Measurements from ENCODE around the gene ANKRD65.
"Not testable (repeated sequence)": the region's sequence is repeated elsewhere in the genome, so short reads cannot be mapped to it uniquely, and the experiment has no call there.

Gene ANKRD65

GRCh38 chr1:1434131-1434823 is 13.2 kb upstream of the ANKRD65 start:
- H3K27me3 ChIP-seq (replicated peaks; ENCODE audit: control insufficient read depth, insufficient read depth, low read length) = no peaks in the 10 kb centered on the region
- DNase-seq (ENCODE audit: low read depth) = no peak
- no peaks in the 10 kb centered on the region for H3K36me3 ChIP-seq (ENCODE audit: control insufficient read depth, insufficient read depth, low read length, severe bottlenecking)
- H3K4me3 ChIP-seq (ENCODE audit: low read length) = no peak overlapping the region
- H3K9ac ChIP-seq (ENCODE audit: low read length) = no peak overlapping the region
- H3K9me3 ChIP-seq (ENCODE audit: control insufficient read depth, low read length) = no peaks in the 10 kb centered on the region
- peaks cover 33% of the 10 kb centered on the region for H3K4me1 ChIP-seq (ENCODE audit: control insufficient read depth, insufficient read depth, low read length)

GRCh38 chr1:1433804-1434130 is 12.7 kb upstream of the ANKRD65 start:
- no peak for DNase-seq (ENCODE audit: low read depth)
- Histone ChIP-seq H3K9me3 (ENCODE audit: control insufficient read depth, low read length) (no peaks in the 10 kb centered on the region), H3K9ac (ENCODE audit: low read length) (no peak overlapping the region), H3K4me1 (ENCODE audit: control insufficient read depth, insufficient read depth, low read length) (peaks cover 33% of the 10 kb centered on the region), H3K36me3 (ENCODE audit: control insufficient read depth, insufficient read depth, low read length, severe bottlenecking) (no peaks in the 10 kb centered on the region), H3K27me3 (replicated peaks; ENCODE audit: control insufficient read depth, insufficient read depth, low read length) (no peaks in the 10 kb centered on the region), H3K4me3 (ENCODE audit: low read length) (no peak overlapping the region)

- H3K9me3 ChIP-seq (ENCODE audit: control insufficient read depth, low read length) = no peaks in the 10 kb centered on the region
- H3K4me3 ChIP-seq (ENCODE audit: low read length) = no peak overlapping the region
- DNase-seq (ENCODE audit: low read depth) = no peak
- no peaks in the 10 kb centered on the region for H3K27me3 ChIP-seq (replicated peaks; ENCODE audit: control insufficient read depth, insufficient read depth, low read length)
- no peaks in the 10 kb centered on the region for H3K36me3 ChIP-seq (ENCODE audit: control insufficient read depth, insufficient read depth, low read length, severe bottlenecking)
- H3K9ac ChIP-seq (ENCODE audit: low read length) = no peak overlapping the region
- peaks cover 33% of the 10 kb centered on the region for H3K4me1 ChIP-seq (ENCODE audit: control insufficient read depth, insufficient read depth, low read length)
These were observed 12.1 kb upstream of the ANKRD65 start for GRCh38 chr1:1432951-1433803.

- H3K4me1 ChIP-seq (ENCODE audit: control insufficient read depth, insufficient read depth, low read length) = peaks cover 33% of the 10 kb centered on the region
- peak overlapping the region; percentile 29 for H3K4me3 ChIP-seq (ENCODE audit: low read length)
- H3K36me3 ChIP-seq (ENCODE audit: control insufficient read depth, insufficient read depth, low read length, severe bottlenecking) = no peaks in the 10 kb centered on the region
- no peaks in the 10 kb centered on the region for H3K27me3 ChIP-seq (replicated peaks; ENCODE audit: control insufficient read depth, insufficient read depth, low read length)
- peak overlapping the region; percentile 55 for H3K9ac ChIP-seq (ENCODE audit: low read length)
- no peaks in the 10 kb centered on the region for H3K9me3 ChIP-seq (ENCODE audit: control insufficient read depth, low read length)
- no peak for DNase-seq (ENCODE audit: low read depth)
These were observed 11.3 kb upstream of the ANKRD65 start for GRCh38 chr1:1432274-1432950.

- H3K9me3 ChIP-seq (ENCODE audit: control insufficient read depth, low read length) = no peaks in the 10 kb centered on the region
- H3K36me3 ChIP-seq (ENCODE audit: control insufficient read depth, insufficient read depth, low read length, severe bottlenecking) = no peaks in the 10 kb centered on the region
- H3K4me3 ChIP-seq (ENCODE audit: low read length) = peak overlapping the region; percentile 29
- H3K9ac ChIP-seq (ENCODE audit: low read length) = peak overlapping the region; percentile 55
- peaks cover 33% of the 10 kb centered on the region for H3K4me1 ChIP-seq (ENCODE audit: control insufficient read depth, insufficient read depth, low read length)
- no peaks in the 10 kb centered on the region for H3K27me3 ChIP-seq (replicated peaks; ENCODE audit: control insufficient read depth, insufficient read depth, low read length)
- DNase-seq (ENCODE audit: low read depth) = no peak
These were observed 10.8 kb upstream of the ANKRD65 start for GRCh38 chr1:1431845-1432273.

GRCh38 chr1:1430992-1431844 is 10.1 kb upstream of the ANKRD65 start:
- peak overlapping the region; percentile 55 for H3K9ac ChIP-seq (ENCODE audit: low read length)
- peak overlapping the region; percentile 29 for H3K4me3 ChIP-seq (ENCODE audit: low read length)
- peaks cover 33% of the 10 kb centered on the region for H3K4me1 ChIP-seq (ENCODE audit: control insufficient read depth, insufficient read depth, low read length)
- no peak for DNase-seq (ENCODE audit: low read depth)
- H3K9me3 ChIP-seq (ENCODE audit: control insufficient read depth, low read length) = no peaks in the 10 kb centered on the region
- no peaks in the 10 kb centered on the region for H3K27me3 ChIP-seq (replicated peaks; ENCODE audit: control insufficient read depth, insufficient read depth, low read length)
- H3K36me3 ChIP-seq (ENCODE audit: control insufficient read depth, insufficient read depth, low read length, severe bottlenecking) = no peaks in the 10 kb centered on the region

- Histone ChIP-seq H3K27me3 (replicated peaks; ENCODE audit: control insufficient read depth, insufficient read depth, low read length) (no peaks in the 10 kb centered on the region), H3K4me1 (ENCODE audit: control insufficient read depth, insufficient read depth, low read length) (peaks cover 33% of the 10 kb centered on the region), H3K4me3 (ENCODE audit: low read length) (no peak overlapping the region), H3K9me3 (ENCODE audit: control insufficient read depth, low read length) (no peaks in the 10 kb centered on the region), H3K36me3 (ENCODE audit: control insufficient read depth, insufficient read depth, low read length, severe bottlenecking) (no peaks in the 10 kb centered on the region), H3K9ac (ENCODE audit: low read length) (no peak overlapping the region)
- DNase-seq (ENCODE audit: low read depth) = no peak
These were observed 9.3 kb upstream of the ANKRD65 start for GRCh38 chr1:1430114-1430982.

- no peak for DNase-seq (ENCODE audit: low read depth)
- H3K4me3 ChIP-seq (ENCODE audit: low read length) = no peak overlapping the region
- no peak overlapping the region for H3K9ac ChIP-seq (ENCODE audit: low read length)
- peaks cover 33% of the 10 kb centered on the region for H3K4me1 ChIP-seq (ENCODE audit: control insufficient read depth, insufficient read depth, low read length)
- no peaks in the 10 kb centered on the region for H3K36me3 ChIP-seq (ENCODE audit: control insufficient read depth, insufficient read depth, low read length, severe bottlenecking)
- no peaks in the 10 kb centered on the region for H3K9me3 ChIP-seq (ENCODE audit: control insufficient read depth, low read length)
- no peaks in the 10 kb centered on the region for H3K27me3 ChIP-seq (replicated peaks; ENCODE audit: control insufficient read depth, insufficient read depth, low read length)
These were observed 8.6 kb upstream of the ANKRD65 start for GRCh38 chr1:1429671-1430073.

GRCh38 chr1:1428967-1429366 is 7.9 kb upstream of the ANKRD65 start:
- not testable (repeated sequence) for H3K4me3 ChIP-seq (ENCODE audit: low read length); H3K36me3 ChIP-seq (ENCODE audit: control insufficient read depth, insufficient read depth, low read length, severe bottlenecking); DNase-seq (ENCODE audit: low read depth); H3K27me3 ChIP-seq (replicated peaks; ENCODE audit: control insufficient read depth, insufficient read depth, low read length); H3K9me3 ChIP-seq (ENCODE audit: control insufficient read depth, low read length); H3K9ac ChIP-seq (ENCODE audit: low read length)
- peaks cover 33% of the 10 kb centered on the region for H3K4me1 ChIP-seq (ENCODE audit: control insufficient read depth, insufficient read depth, low read length)

GRCh38 chr1:1428174-1428573 is 7.1 kb upstream of the ANKRD65 start:
- Histone ChIP-seq H3K27me3 (replicated peaks; ENCODE audit: control insufficient read depth, insufficient read depth, low read length) (no peaks in the 10 kb centered on the region), H3K4me1 (ENCODE audit: control insufficient read depth, insufficient read depth, low read length) (peaks cover 28% of the 10 kb centered on the region), H3K9ac (ENCODE audit: low read length) (no peak overlapping the region), H3K9me3 (ENCODE audit: control insufficient read depth, low read length) (no peaks in the 10 kb centered on the region), H3K4me3 (ENCODE audit: low read length) (no peak overlapping the region), H3K36me3 (ENCODE audit: control insufficient read depth, insufficient read depth, low read length, severe bottlenecking) (no peaks in the 10 kb centered on the region)
- no peak for DNase-seq (ENCODE audit: low read depth)

Measured in adipocyte (in vitro differentiated cells).